Measurements from ENCODE around the gene ABCC5.

ABCC5 gene

DNA sequence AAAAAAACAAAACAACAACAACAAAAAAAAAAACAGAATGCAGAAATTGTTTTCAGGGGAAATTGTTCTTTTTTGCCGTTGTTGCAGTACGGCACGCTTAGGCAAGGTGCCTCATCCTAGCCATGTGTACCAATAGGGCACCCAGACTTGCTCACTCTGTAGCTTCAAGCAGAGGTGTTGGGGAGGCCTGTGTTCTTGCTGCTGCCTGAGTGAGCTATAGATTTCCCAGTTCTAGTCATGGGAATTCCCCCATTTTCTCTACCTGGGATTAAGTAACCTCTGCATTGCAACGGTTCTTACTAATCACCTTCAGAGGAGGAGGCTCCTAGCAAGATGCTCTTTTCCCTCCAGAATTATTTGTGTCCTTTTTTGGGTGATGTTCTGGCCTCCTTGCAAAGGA is 120.1 kb downstream of the ABCC5 start:
- Histone ChIP-seq H3K36me3 (ENCODE audit: control insufficient read depth, insufficient read depth, low read length) (no peaks in the 10 kb centered on the region), H3K4me3 (ENCODE audit: insufficient read depth, low read depth, low read length, poor library complexity, severe bottlenecking) (no peak overlapping the region), H3K9me3 (ENCODE audit: control insufficient read depth, low read length) (no peaks in the 10 kb centered on the region), H3K27ac (ENCODE audit: insufficient read depth, low read length, poor library complexity, severe bottlenecking) (no peak overlapping the region), H3K4me1 (ENCODE audit: control insufficient read depth, insufficient read depth, low read length, poor library complexity, severe bottlenecking) (no peaks in the 10 kb centered on the region), H3K27me3 (replicated peaks; ENCODE audit: control insufficient read depth, insufficient read depth, low read length, poor library complexity, severe bottlenecking) (no peaks in the 10 kb centered on the region)
- DNase-seq, result no peak

DNA sequence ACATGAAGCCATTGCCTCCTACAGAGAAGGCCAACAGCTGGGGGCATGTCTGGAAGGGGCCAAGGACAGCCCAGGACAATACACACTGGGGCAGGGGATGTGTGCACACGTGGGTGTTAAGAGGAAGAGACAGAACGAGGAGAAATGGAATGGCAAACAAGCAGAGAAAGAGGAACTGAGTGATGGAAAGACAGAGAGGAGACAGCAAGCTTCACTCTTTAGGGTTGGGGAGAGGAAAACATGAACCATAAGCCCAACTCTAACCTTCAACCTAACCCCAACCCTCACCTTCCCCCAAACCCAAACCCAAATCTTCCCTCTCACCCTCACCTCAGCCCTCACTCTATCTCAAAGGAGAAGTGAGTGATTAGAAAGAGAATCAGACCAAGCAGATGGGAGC is 121.1 kb downstream of the ABCC5 start:
- Histone ChIP-seq H3K4me3 (ENCODE audit: insufficient read depth, low read depth, low read length, poor library complexity, severe bottlenecking) (no peak overlapping the region), H3K27me3 (replicated peaks; ENCODE audit: control insufficient read depth, insufficient read depth, low read length, poor library complexity, severe bottlenecking) (no peaks in the 10 kb centered on the region), H3K36me3 (ENCODE audit: control insufficient read depth, insufficient read depth, low read length) (no peaks in the 10 kb centered on the region), H3K4me1 (ENCODE audit: control insufficient read depth, insufficient read depth, low read length, poor library complexity, severe bottlenecking) (no peaks in the 10 kb centered on the region), H3K27ac (ENCODE audit: insufficient read depth, low read length, poor library complexity, severe bottlenecking) (no peak overlapping the region), H3K9me3 (ENCODE audit: control insufficient read depth, low read length) (no peaks in the 10 kb centered on the region)
- DNase-seq, result no peak

DNA sequence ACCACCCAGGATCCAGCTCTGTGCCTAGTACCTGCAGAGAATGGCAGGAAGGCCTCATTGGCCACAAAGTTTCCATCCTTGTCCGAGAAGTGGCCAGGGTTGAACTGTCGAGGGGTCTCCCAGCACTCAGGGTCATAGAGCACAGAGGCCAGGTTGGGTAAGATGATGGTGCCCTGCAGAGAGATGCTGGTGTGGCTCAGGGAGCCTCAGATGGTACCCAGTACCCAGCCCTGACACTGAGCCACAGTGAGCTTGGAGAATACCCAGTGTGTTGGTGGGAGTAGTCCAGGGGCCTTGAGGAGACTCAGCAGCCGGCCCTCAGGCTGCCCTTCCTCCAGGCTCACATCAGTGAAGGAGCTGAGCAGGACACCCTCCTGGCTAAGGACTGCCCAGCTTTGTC is 121.5 kb downstream of the ABCC5 start:
- Histone ChIP-seq H3K27ac (ENCODE audit: insufficient read depth, low read length, poor library complexity, severe bottlenecking) (no peak overlapping the region), H3K27me3 (replicated peaks; ENCODE audit: control insufficient read depth, insufficient read depth, low read length, poor library complexity, severe bottlenecking) (no peaks in the 10 kb centered on the region), H3K36me3 (ENCODE audit: control insufficient read depth, insufficient read depth, low read length) (no peaks in the 10 kb centered on the region), H3K9me3 (ENCODE audit: control insufficient read depth, low read length) (no peaks in the 10 kb centered on the region), H3K4me1 (ENCODE audit: control insufficient read depth, insufficient read depth, low read length, poor library complexity, severe bottlenecking) (no peaks in the 10 kb centered on the region), H3K4me3 (ENCODE audit: insufficient read depth, low read depth, low read length, poor library complexity, severe bottlenecking) (no peak overlapping the region)
- DNase-seq, result no peak

DNA sequence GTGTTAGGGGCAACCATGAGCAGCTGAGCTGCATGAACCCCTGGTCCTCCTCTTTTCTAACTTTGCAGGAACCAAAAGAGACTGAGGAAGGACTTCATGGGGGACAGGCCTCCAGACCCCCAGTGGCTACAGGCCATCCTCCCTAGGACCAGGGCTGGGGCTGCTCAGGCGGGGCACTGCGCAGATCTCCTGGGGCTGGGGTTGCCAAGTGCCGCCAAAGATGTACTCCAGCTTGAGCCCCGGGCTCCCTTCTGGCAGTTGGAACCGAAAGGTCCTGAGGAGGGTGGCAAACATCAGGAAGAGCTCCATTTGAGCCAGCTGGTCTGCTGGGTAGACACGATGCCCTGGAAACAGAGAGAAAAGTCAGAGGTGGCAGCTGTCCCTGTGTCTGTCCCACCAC is 121.9 kb downstream of the ABCC5 start:
- no peaks in the 10 kb centered on the region for H3K27me3 ChIP-seq (replicated peaks; ENCODE audit: control insufficient read depth, insufficient read depth, low read length, poor library complexity, severe bottlenecking)
- no peaks in the 10 kb centered on the region for H3K36me3 ChIP-seq (ENCODE audit: control insufficient read depth, insufficient read depth, low read length)
- H3K27ac ChIP-seq (ENCODE audit: insufficient read depth, low read length, poor library complexity, severe bottlenecking), result no peak overlapping the region
- H3K4me3 ChIP-seq (ENCODE audit: insufficient read depth, low read depth, low read length, poor library complexity, severe bottlenecking), result no peak overlapping the region
- no peaks in the 10 kb centered on the region for H3K4me1 ChIP-seq (ENCODE audit: control insufficient read depth, insufficient read depth, low read length, poor library complexity, severe bottlenecking)
- DNase-seq, result no peak
- H3K9me3 ChIP-seq (ENCODE audit: control insufficient read depth, low read length), result no peaks in the 10 kb centered on the region

DNA sequence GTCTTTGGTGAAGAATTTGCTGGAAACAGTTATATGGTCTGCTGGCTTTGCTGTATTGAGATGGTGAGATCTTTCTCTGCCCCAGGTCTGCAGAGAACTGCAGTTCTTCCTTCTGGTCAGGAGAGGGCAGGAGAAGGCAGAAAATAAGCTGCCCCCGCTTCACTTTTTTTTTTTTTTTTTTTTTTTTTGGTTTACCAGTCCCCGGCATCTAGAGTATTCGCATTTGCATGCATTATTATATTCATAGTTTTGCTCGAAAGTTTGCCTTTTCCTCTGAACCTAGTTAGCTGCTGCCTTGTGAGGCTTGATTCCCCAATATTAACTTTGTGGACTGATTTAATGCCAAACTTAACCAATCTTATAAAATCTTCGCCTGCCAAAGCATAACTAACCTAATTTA is 122.4 kb downstream of the ABCC5 start:
- H3K4me3 ChIP-seq (ENCODE audit: insufficient read depth, low read depth, low read length, poor library complexity, severe bottlenecking), result no peak overlapping the region
- peak in 1 of 3 donors; percentile 8 for DNase-seq
- H3K27me3 ChIP-seq (replicated peaks; ENCODE audit: control insufficient read depth, insufficient read depth, low read length, poor library complexity, severe bottlenecking), result no peaks in the 10 kb centered on the region
- H3K4me1 ChIP-seq (ENCODE audit: control insufficient read depth, insufficient read depth, low read length, poor library complexity, severe bottlenecking), result no peaks in the 10 kb centered on the region
- H3K27ac ChIP-seq (ENCODE audit: insufficient read depth, low read length, poor library complexity, severe bottlenecking), result no peak overlapping the region
- no peaks in the 10 kb centered on the region for H3K36me3 ChIP-seq (ENCODE audit: control insufficient read depth, insufficient read depth, low read length)
- no peaks in the 10 kb centered on the region for H3K9me3 ChIP-seq (ENCODE audit: control insufficient read depth, low read length)

DNA sequence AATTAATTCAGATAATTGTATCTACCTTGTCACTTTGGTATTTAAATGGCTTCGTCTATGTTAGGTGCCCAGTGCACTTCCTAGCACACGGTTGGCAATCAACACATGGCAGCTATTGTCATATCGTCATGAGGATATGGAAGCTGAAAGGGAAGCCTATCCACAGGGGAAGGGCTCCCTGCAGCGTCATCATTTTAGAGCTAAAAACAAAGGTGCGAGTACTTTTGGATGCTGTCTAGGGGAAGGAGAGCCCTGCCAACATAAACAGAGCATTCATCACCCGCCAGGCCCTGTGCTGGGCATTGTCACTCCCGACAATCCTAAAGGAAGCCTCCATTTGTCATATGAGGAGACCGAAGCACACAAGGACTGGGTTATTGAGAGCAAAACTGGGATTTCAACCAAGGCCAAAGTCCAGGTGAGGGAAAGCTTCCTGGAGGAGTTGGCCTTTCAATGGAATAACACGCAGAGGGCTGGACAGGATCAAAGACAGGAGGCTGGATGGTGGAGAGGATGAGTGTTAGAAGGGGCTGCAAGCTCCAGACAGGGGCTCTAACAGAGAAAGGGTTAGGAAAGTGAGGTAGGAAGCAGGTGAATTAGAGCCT is 125.0 kb downstream of the ABCC5 start:
- no peaks in the 10 kb centered on the region for H3K4me1 ChIP-seq (ENCODE audit: control insufficient read depth, insufficient read depth, low read length, poor library complexity, severe bottlenecking)
- H3K9me3 ChIP-seq (ENCODE audit: control insufficient read depth, low read length), result no peaks in the 10 kb centered on the region
- no peaks in the 10 kb centered on the region for H3K36me3 ChIP-seq (ENCODE audit: control insufficient read depth, insufficient read depth, low read length)
- no peak for DNase-seq
- H3K27me3 ChIP-seq (replicated peaks; ENCODE audit: control insufficient read depth, insufficient read depth, low read length, poor library complexity, severe bottlenecking), result no peaks in the 10 kb centered on the region
- no peak overlapping the region for H3K27ac ChIP-seq (ENCODE audit: insufficient read depth, low read length, poor library complexity, severe bottlenecking)
- no peak overlapping the region for H3K4me3 ChIP-seq (ENCODE audit: insufficient read depth, low read depth, low read length, poor library complexity, severe bottlenecking)

DNA sequence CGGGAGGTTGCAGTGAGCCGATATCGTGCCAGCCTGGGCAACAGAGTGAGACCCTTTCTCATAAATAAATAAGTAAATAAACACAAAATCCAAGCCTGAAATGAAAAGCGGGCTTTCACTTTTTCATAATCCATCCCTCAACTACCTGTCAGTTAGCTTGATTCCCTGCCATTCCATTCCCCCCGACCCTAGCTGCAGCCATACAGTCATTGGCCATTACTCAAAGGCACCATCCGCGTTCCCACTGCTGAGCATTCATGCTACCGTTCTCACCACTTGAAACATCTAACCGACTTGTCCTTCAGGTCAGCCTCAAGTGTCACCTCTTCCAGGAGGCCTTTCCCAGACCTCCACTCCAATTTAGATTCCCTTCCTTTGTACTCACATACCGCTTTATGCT is 131.9 kb downstream of the ABCC5 start:
- Histone ChIP-seq H3K4me3 (ENCODE audit: insufficient read depth, low read depth, low read length, poor library complexity, severe bottlenecking) (no peak overlapping the region), H3K4me1 (ENCODE audit: control insufficient read depth, insufficient read depth, low read length, poor library complexity, severe bottlenecking) (peaks cover 15% of the 10 kb centered on the region), H3K36me3 (ENCODE audit: control insufficient read depth, insufficient read depth, low read length) (no peaks in the 10 kb centered on the region), H3K27me3 (replicated peaks; ENCODE audit: control insufficient read depth, insufficient read depth, low read length, poor library complexity, severe bottlenecking) (no peaks in the 10 kb centered on the region), H3K27ac (ENCODE audit: insufficient read depth, low read length, poor library complexity, severe bottlenecking) (no peak overlapping the region), H3K9me3 (ENCODE audit: control insufficient read depth, low read length) (no peaks in the 10 kb centered on the region)
- no peak for DNase-seq

DNA sequence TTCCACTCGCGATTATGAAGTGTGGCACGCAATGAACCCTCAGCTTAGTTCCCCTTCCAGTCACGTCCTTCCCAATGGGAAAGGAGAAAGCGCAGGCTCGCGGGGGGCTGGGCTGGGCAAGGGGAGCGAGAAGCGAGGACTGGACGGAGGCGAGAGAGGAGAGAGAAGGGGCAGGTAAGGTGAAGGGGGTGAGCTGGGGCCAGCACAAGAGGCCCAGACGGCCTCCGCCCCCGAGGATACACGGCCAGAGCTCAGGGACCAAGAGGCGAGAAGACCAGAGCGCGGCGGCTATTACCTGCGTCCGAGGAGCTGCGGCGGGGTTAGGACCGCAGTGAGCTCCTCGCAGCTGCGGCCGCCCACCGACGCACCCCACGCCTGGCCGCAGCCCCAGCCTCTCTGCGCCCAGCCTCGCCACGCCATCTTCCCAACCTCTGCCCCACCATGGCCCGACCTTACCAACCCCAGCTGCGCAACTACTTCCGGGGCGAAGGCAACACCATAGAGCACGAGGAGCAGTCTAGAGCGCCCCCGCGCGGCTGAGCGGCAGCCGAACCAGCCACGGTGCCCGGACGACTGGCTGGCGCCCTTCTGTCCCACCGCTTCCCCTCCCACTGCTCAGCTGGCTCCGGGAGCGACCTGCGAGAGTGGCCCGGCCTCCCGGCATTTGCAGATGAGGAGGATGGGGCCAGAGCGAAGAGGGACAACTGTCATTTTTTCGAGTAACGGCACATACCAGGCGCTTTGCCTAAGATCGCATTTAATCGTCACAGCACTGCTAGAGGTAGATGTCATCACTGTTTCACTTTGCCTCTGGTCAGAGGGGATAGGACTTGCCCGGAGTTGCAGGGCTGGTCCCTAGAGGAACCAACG is 133.0 kb downstream of the ABCC5 start, which contains the start of gene PARL:
Gene PARL (minus strand): TSS at position 454 of the 870 bp plus-strand sequence. CDS start 34 bp downstream, at position 420.
- Histone ChIP-seq H3K4me1 (ENCODE audit: control insufficient read depth, insufficient read depth, low read length, poor library complexity, severe bottlenecking) (peaks cover 15% of the 10 kb centered on the region), H3K27ac (ENCODE audit: insufficient read depth, low read length, poor library complexity, severe bottlenecking) (peak within 1 kb of the TSS; percentile 70), H3K4me3 (ENCODE audit: insufficient read depth, low read depth, low read length, poor library complexity, severe bottlenecking) (peak within 1 kb of the TSS; percentile 97)

DNA sequence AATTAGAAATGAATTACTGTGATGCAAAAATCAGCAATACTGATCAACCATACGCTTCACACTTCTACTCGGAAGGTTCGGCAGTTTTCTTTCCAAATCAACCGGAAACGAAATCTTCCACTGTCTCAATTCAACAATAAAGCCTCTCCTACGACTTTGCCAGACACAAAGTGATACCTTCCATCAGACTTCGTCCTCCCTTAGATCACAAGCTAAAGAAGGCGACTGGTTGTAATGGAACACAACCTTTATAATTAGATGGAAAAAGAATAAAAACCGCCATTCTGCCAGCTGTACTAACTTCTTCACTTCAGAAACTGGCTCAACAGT is 133.6 kb downstream of the ABCC5 start:
- H3K27ac ChIP-seq (ENCODE audit: insufficient read depth, low read length, poor library complexity, severe bottlenecking), result peak overlapping the region; percentile 70
- H3K9me3 ChIP-seq (ENCODE audit: control insufficient read depth, low read length), result no peaks in the 10 kb centered on the region
- H3K36me3 ChIP-seq (ENCODE audit: control insufficient read depth, insufficient read depth, low read length), result no peaks in the 10 kb centered on the region
- peaks cover 15% of the 10 kb centered on the region for H3K4me1 ChIP-seq (ENCODE audit: control insufficient read depth, insufficient read depth, low read length, poor library complexity, severe bottlenecking)
- no peaks in the 10 kb centered on the region for H3K27me3 ChIP-seq (replicated peaks; ENCODE audit: control insufficient read depth, insufficient read depth, low read length, poor library complexity, severe bottlenecking)
- DNase-seq, result no peak
- H3K4me3 ChIP-seq (ENCODE audit: insufficient read depth, low read depth, low read length, poor library complexity, severe bottlenecking), result peak overlapping the region; percentile 97

More for the DNA sequence above, 133.0 kb downstream of the ABCC5 start, which contains the start of gene PARL:
- Histone ChIP-seq H3K36me3 (ENCODE audit: control insufficient read depth, insufficient read depth, low read length) (no peaks in the 10 kb centered on the region), H3K9me3 (ENCODE audit: control insufficient read depth, low read length) (no peaks in the 10 kb centered on the region), H3K27me3 (replicated peaks; ENCODE audit: control insufficient read depth, insufficient read depth, low read length, poor library complexity, severe bottlenecking) (no peaks in the 10 kb centered on the region)
- peak; percentile 85 to 92 (median 91) for DNase-seq

All from effector memory CD4-positive, alpha-beta T cell (primary cell).